B cell (primary cell): ENCODE measurements around the gene RLN3. TPM values are rescaled to one million over a fixed set of nuclear protein-coding genes. Genes with fewer than 3 reads are reported as not detected.

Experiments
- ATAC-seq: fragments of 200-7000 bp; cut with Tn5 transposase; one replicate; pipeline ENCODE4 v1.10.0; 2021; ENCODE audit warnings: low read depth, mild to moderate bottlenecking, moderate number of reproducible peaks, moderate library complexity
- CTCF ChIA-PET: fragments of 350-600 bp; sonication (Branson Sonifier 250); formaldehyde crosslinking; loops from one replicate; lab custom pipeline; 2021; ENCODE audit warnings: antibody characterized with exemption, inconsistent platforms; lab: Charles Lee
- POLR2A ChIA-PET: fragments of 350-600 bp; sonication (Branson Sonifier 250); formaldehyde crosslinking; loops from one replicate; lab custom pipeline; 2021; ENCODE audit warnings: antibody characterized with exemption; lab: Charles Lee
- DNase-seq: peaks from one replicate; pipeline ENCODE4 v3.0.0; 2013
- H2AFZ ChIP-seq: 2 replicates; pipeline ENCODE4 v1.6.1; 2012; ENCODE audit warnings: mild to moderate bottlenecking, low read depth, low read length; ENCODE audit not compliant: insufficient read depth, poor library complexity, severe bottlenecking
- H3K27ac ChIP-seq, 2 donors: 1 replicate in 1 of 2; 2 replicates in 1 of 2; pipeline ENCODE4 v1.5.1; 2012 to 2013; ENCODE audit warnings: low read length in 2 of 2, mild to moderate bottlenecking in 2 of 2, moderate library complexity in 1 of 2
- H3K27me3 ChIP-seq, 4 experiments: fragments of 200-600 bp in 1 of 4; sonication (generic) in 1 of 4; replicated peaks in 1 of 4; 1 replicate in 2 of 4; 2 replicates in 2 of 4; pipeline versions ENCODE4 v1.6.1 to v1.7.0; 2013 to 2016; ENCODE audit warnings: low read length in 3 of 4, mild to moderate bottlenecking in 2 of 4, mixed read lengths in 1 of 4, moderate library complexity in 1 of 4; ENCODE audit not compliant: insufficient read depth in 4 of 4, control insufficient read depth in 3 of 4; ENCODE audit errors: control extremely low read depth in 1 of 4
- H3K36me3 ChIP-seq, 2 experiments: replicated peaks in 1 of 2; 1 replicate in 1 of 2; 2 replicates in 1 of 2; pipeline versions ENCODE4 v1.6.1 to v1.7.1; 2013; ENCODE audit warnings: low read length in 1 of 2; ENCODE audit not compliant: insufficient read depth in 2 of 2, control insufficient read depth in 1 of 2; ENCODE audit errors: control extremely low read depth in 1 of 2, extremely low read depth in 1 of 2
- H3K4me1 ChIP-seq, 2 donors: fragments of 200-600 bp in 1 of 2; sonication (generic) in 1 of 2; 1 replicate in 1 of 2; 2 replicates in 1 of 2; pipeline versions ENCODE4 v1.5.1 to v1.6.1; 2013 to 2017; ENCODE audit warnings: low read length in 2 of 2; ENCODE audit not compliant: control insufficient read depth in 2 of 2, insufficient read depth in 2 of 2
- H3K4me2 ChIP-seq: replicated peaks from 2 replicates; pipeline ENCODE3; 2012; ENCODE audit warnings: mild to moderate bottlenecking, low read depth, low read length; ENCODE audit not compliant: poor library complexity, severe bottlenecking
- H3K4me3 ChIP-seq, 5 experiments: fragments of 200-600 bp in 1 of 5; sonication (generic) in 1 of 5; 1 replicate in 3 of 5; 2 replicates in 2 of 5; pipeline versions ENCODE4 v1.5.1 to v1.7.0; 2011 to 2016; ENCODE audit warnings: low read length in 4 of 5, mild to moderate bottlenecking in 4 of 5, low read depth in 2 of 5, control low read depth in 1 of 5, moderate library complexity in 1 of 5; ENCODE audit not compliant: insufficient read depth in 1 of 5; ENCODE audit errors: control extremely low read depth in 1 of 5, extremely low read depth in 1 of 5
- H3K79me2 ChIP-seq: fragments of 200-600 bp; sonication (generic); one replicate; pipeline ENCODE4 v1.6.0; 2016; ENCODE audit warnings: low read length; ENCODE audit not compliant: control insufficient read depth, insufficient read depth
- H3K9ac ChIP-seq: fragments of 200-600 bp; sonication (generic); 2 replicates; pipeline ENCODE4 v1.6.1; 2017; ENCODE audit warnings: mild to moderate bottlenecking, low read length, moderate library complexity
- H3K9me3 ChIP-seq, 3 donors: one replicate each; pipeline versions ENCODE4 v1.6.1 to v1.7.1; 2013; ENCODE audit warnings: low read length in 2 of 3; ENCODE audit not compliant: control insufficient read depth in 2 of 3, insufficient read depth in 1 of 3; ENCODE audit errors: control extremely low read depth in 1 of 3
- H4K20me1 ChIP-seq: 2 replicates; pipeline ENCODE4 v1.6.0; 2012; ENCODE audit warnings: mild to moderate bottlenecking, low read length; ENCODE audit not compliant: insufficient read depth, control insufficient read depth, poor library complexity, severe bottlenecking
- H3K27ac Mint-ChIP-seq: one replicate; pipeline ENCODE4 v1.8.0; 2021; ENCODE audit warnings: mixed read lengths
- H3K27me3 Mint-ChIP-seq: one replicate; pipeline ENCODE4 v1.8.0; 2021; ENCODE audit warnings: mixed read lengths
- H3K4me1 Mint-ChIP-seq: one replicate; pipeline ENCODE4 v1.8.0; 2021; ENCODE audit warnings: mixed read lengths
- H3K4me3 Mint-ChIP-seq: one replicate; pipeline ENCODE4 v1.8.0; 2021; ENCODE audit warnings: mixed read lengths
- H3K9me3 Mint-ChIP-seq: one replicate; pipeline ENCODE4 v1.8.0; 2022; ENCODE audit warnings: mixed read lengths; ENCODE audit not compliant: insufficient read depth
- EZH2 ChIP-seq: IDR thresholded peaks from 2 replicates; pipeline ENCODE4 v1.6.1; 2012; ENCODE audit warnings: borderline replicate concordance, low read depth, mild to moderate bottlenecking, moderate library complexity, low read length; ENCODE audit not compliant: insufficient read depth, poor library complexity, severe bottlenecking
- WGBS: methylation state at CpG from one replicate; pipeline ENCODE4 v1.1.5; 2013; ENCODE audit warnings: missing lambda C conversion rate; ENCODE audit not compliant: insufficient coverage; 5-methylcytosine and 5-hydroxymethylcytosine counted together
- intact Hi-C: fragments of 100-400 bp; cut with micrococcal nuclease; formaldehyde crosslinking; loops from one replicate; pipeline ENCODE4 v1.10.0; 2022
- polyA plus RNA-seq: library from polyadenylated mRNA; depleted of rRNA; stranded (reverse); fragments of >200 nt; gene quantifications from 2 replicates; pipeline ENCODE4 v1.2.3, GENCODE V29; 2012
- total RNA-seq, 2 donors: library from RNA; stranded (reverse); fragments of 120-200 nt in 1 of 2; gene quantifications; 1 replicate in 1 of 2; 2 replicates in 1 of 2; pipeline versions ENCODE4 v1.2.3 to v1.2.4, GENCODE V29; 2013 to 2022
- TF ChIP-seq, protein P1 (sequence below): fragments of 200-600 bp; IDR thresholded peaks from one replicate; pipeline ENCODE4 v1.8.0; 2022; ENCODE audit warnings: antibody characterized with exemption, mild to moderate bottlenecking

The RLN3 gene
- total and polyA plus RNA-seq, 2 donors (not counting 1 experiment from before 2014, with no cell fraction given), result 0.42 TPM; not detected in 1

DNA sequence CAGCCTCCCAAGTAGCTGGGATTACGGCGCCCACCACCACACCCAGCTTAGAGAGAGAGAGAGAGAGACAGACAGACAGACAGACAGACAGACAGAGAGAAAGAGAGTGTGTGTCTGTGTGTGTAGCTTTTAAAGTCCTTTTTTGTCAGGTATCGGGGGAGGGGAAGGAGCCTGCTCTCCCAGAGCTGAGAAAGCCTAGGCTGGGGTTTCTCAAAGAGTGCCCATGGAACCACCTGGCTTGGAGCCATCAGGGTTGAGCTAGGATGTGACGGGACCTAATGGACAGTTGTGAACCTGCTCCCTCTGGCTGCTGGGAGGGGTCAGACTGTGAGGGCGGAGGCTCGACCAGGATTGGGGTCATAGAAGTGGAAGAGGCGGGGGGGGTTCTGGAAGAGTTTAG lies 38.5 kb upstream of the RLN3 start:
- TF ChIP-seq, protein P1, sequence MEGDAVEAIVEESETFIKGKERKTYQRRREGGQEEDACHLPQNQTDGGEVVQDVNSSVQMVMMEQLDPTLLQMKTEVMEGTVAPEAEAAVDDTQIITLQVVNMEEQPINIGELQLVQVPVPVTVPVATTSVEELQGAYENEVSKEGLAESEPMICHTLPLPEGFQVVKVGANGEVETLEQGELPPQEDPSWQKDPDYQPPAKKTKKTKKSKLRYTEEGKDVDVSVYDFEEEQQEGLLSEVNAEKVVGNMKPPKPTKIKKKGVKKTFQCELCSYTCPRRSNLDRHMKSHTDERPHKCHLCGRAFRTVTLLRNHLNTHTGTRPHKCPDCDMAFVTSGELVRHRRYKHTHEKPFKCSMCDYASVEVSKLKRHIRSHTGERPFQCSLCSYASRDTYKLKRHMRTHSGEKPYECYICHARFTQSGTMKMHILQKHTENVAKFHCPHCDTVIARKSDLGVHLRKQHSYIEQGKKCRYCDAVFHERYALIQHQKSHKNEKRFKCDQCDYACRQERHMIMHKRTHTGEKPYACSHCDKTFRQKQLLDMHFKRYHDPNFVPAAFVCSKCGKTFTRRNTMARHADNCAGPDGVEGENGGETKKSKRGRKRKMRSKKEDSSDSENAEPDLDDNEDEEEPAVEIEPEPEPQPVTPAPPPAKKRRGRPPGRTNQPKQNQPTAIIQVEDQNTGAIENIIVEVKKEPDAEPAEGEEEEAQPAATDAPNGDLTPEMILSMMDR, result no peak
- TF ChIP-seq EZH2, result no peak
- peaks cover 44% of the 10 kb centered on the region for H3K4me1 Mint-ChIP-seq
- no peaks in the 10 kb centered on the region for H3K27me3 ChIP-seq
- no peak overlapping the region for H2AFZ ChIP-seq
- H3K4me3 ChIP-seq, result no peak overlapping the region
- ATAC-seq, result no peak
- 98% methylated on average over 5 of the region's 7 CpGs for WGBS
- no peaks in the 10 kb centered on the region for H3K9me3 ChIP-seq
- CTCF ChIA-PET, result interaction anchor here (0.7 to 5.4 kb wide), 2 partner anchors 42 to 71 kb away, joined by 3 to 29 read pairs; partner anchors contain the start of gene IL27RA
- H3K79me2 ChIP-seq, result peaks cover 65% of the 10 kb centered on the region
- peaks cover 11% of the 10 kb centered on the region for H4K20me1 ChIP-seq
- no peak overlapping the region for H3K4me3 Mint-ChIP-seq
- POLR2A ChIA-PET, result interaction anchor here (0.6 to 1.1 kb wide), 3 partner anchors 13 to 467 kb away, joined by 3 to 8 read pairs (median 3); no protein-coding TSS in a partner anchor
- DNase-seq, result no peak
- peaks cover 36 to 40% of the 10 kb centered on the region in 2 donors for H3K4me1 ChIP-seq
- H3K27ac Mint-ChIP-seq, result peak overlapping the region; percentile 32
- H3K4me2 ChIP-seq, result no peak overlapping the region
- H3K9ac ChIP-seq, result no peak overlapping the region
- H3K36me3 ChIP-seq, result peaks cover 0 to 29% of the 10 kb centered on the region in 2 experiments
- intact Hi-C loops, result no loop called here
- H3K27ac ChIP-seq, result no peak overlapping the region
- H3K27me3 Mint-ChIP-seq, result no peaks in the 10 kb centered on the region
- H3K9me3 Mint-ChIP-seq, result no peaks in the 10 kb centered on the region

DNA sequence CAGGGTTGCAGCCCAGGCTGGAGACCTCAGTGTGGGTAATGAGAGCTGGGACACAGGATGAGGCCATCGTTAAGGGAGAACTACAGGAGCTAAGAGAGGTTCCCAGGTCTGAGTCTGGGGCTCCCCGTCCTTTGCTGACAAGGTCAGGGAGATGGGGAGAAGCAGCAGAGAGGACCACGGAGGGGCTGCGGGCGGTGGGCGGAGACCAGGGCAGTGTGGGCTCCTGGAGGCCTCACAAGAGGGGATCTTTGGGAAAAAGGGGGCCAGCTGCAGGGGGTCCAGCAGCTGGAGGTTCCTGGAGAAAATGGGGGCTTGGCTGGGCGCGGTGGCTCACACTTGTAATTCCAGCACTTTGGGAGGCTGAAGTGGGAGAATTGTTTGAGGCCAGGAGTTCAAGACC lies 37.9 kb upstream of the RLN3 start:
- Histone ChIP-seq H4K20me1 (peaks cover 11% of the 10 kb centered on the region), H2AFZ (no peak overlapping the region), H3K27me3 (no peaks in the 10 kb centered on the region), H3K4me1 (peaks cover 31 to 34% of the 10 kb centered on the region in 2 donors), H3K4me3 (no peak overlapping the region), H3K27ac (no peak overlapping the region), H3K9me3 (no peaks in the 10 kb centered on the region), H3K79me2 (peaks cover 69% of the 10 kb centered on the region), H3K36me3 (peaks cover 0 to 32% of the 10 kb centered on the region in 2 experiments), H3K9ac (no peak overlapping the region), H3K4me2 (no peak overlapping the region)
- ChIA-PET POLR2A (interaction anchor here (1.1 kb wide), 1 partner anchor 15 kb away, joined by 3 read pairs; no protein-coding TSS in a partner anchor), CTCF (no interaction called here)
- H3K4me3 Mint-ChIP-seq, result no peak overlapping the region
- peak overlapping the region; percentile 32 for H3K27ac Mint-ChIP-seq
- H3K27me3 Mint-ChIP-seq, result no peaks in the 10 kb centered on the region
- 97% methylated on average over 8 of the region's 8 CpGs for WGBS
- H3K4me1 Mint-ChIP-seq, result peaks cover 40% of the 10 kb centered on the region
- no peaks in the 10 kb centered on the region for H3K9me3 Mint-ChIP-seq
- intact Hi-C loops, result no loop called here
- DNase-seq, result no peak
- no peak for ATAC-seq
- no peak for TF ChIP-seq EZH2
- TF ChIP-seq, protein P1, result no peak
